Spinal cord (tissue), 10 donors: ENCODE measurements around the gene EIF4E1B. TPM values are rescaled to one million over a fixed set of nuclear protein-coding genes. Genes with fewer than 3 reads are reported as not detected.

Source experiments
- DNase-seq, 6 donors: peaks; one replicate each; pipeline versions ENCODE4 v3.0.0 to v3.0.0-alpha.2; 2013 to 2015; ENCODE audit warnings: low spot score in 6 of 6, low read depth in 4 of 6
- H3K27ac ChIP-seq: one replicate; pipeline ENCODE4 v1.5.1; 2013; ENCODE audit warnings: low read depth, low read length, control low read depth
- H3K27me3 ChIP-seq: one replicate; pipeline ENCODE4 v1.6.1; 2013; ENCODE audit warnings: low read length; ENCODE audit not compliant: control insufficient read depth, insufficient read depth
- H3K36me3 ChIP-seq: one replicate; pipeline ENCODE4 v1.6.1; 2013; ENCODE audit warnings: low read length; ENCODE audit not compliant: control insufficient read depth, insufficient read depth
- H3K4me1 ChIP-seq: one replicate; pipeline ENCODE4 v1.6.1; 2013; ENCODE audit warnings: low read length; ENCODE audit not compliant: control insufficient read depth, insufficient read depth
- H3K4me3 ChIP-seq: one replicate; pipeline ENCODE4 v1.5.1; 2013; ENCODE audit warnings: low read depth, low read length, control low read depth
- H3K9me3 ChIP-seq: one replicate; pipeline ENCODE4 v1.6.1; 2013; ENCODE audit warnings: low read length; ENCODE audit not compliant: control insufficient read depth, insufficient read depth
- WGBS: methylation state at CpG from one replicate; pipeline ENCODE4 v1.1.5; 2013; ENCODE audit warnings: missing lambda C conversion rate; ENCODE audit not compliant: insufficient coverage; 5-methylcytosine and 5-hydroxymethylcytosine counted together
- polyA plus RNA-seq, 2 donors: library from polyadenylated mRNA; unstranded; fragments of 120-200 nt; gene quantifications; one replicate each; pipeline ENCODE4 v1.2.1, GENCODE V29; 2013; ENCODE audit not compliant: insufficient read length in 2 of 2
- total RNA-seq, 2 donors: library from RNA; depleted of rRNA in 1 of 2; stranded (reverse); fragments of 120-200 nt in 1 of 2; fragments of >200 nt in 1 of 2; gene quantifications; one replicate each; pipeline versions ENCODE4 v1.2.3 to v1.2.4, GENCODE V29; 2013 to 2014
- donor health status: healthy.

Gene EIF4E1B
- total and polyA plus RNA-seq, 4 donors = 0.44 to 4.0 (median 1.6) TPM

DNA sequence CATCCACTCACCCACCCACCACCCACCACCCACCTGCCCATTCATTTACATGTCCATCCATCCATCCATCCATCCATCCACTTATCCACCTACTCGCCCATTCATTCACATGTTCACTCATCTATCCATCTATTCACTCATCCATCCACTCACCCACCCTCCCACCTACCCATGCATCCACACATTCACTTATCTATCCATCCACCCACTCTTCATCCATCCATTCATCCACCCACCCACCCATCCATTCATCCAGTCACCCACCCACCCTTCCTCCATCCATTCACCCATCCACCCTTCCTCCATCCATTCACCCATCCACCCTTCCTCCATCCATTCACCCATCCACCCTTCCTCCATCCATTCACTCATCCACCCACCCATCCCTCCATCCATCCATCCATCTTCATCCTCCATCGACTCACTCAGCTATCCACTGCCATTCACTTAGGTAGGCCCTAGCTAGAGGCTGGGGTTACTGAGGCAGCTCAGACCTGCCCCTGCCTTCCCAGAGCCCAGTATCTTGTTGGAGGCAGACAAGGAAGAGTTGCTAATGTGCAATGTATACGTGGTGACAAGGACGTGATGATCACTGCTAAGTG is 29.5 kb downstream of the EIF4E1B start:
- WGBS = 80% methylated on average over 3 of the region's 4 CpGs
- Histone ChIP-seq H3K27ac (no peak overlapping the region), H3K4me1 (peaks cover 16% of the 10 kb centered on the region), H3K9me3 (no peaks in the 10 kb centered on the region), H3K27me3 (peaks cover 2% of the 10 kb centered on the region), H3K36me3 (peaks cover 42% of the 10 kb centered on the region), H3K4me3 (no peak overlapping the region)
- DNase-seq = no peak

DNA sequence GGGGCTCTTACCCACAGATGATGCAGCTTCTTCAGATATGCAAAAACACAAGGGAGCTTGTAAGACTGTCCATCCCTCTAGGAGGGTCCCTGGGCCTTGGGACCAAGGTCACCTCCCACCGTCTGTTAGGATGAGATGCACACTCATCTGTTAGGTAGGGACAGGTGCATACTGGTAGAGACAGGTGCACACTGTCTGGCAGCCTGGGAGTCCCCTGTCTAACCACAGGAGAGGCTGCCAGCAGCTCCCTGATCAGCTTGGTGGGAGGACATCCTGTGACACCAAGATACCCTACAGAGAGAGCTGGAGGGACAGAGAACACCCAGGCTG is 30.0 kb downstream of the EIF4E1B start:
- Histone ChIP-seq H3K27ac (no peak overlapping the region), H3K9me3 (no peaks in the 10 kb centered on the region), H3K4me3 (no peak overlapping the region), H3K36me3 (peaks cover 37% of the 10 kb centered on the region), H3K27me3 (peaks cover 2% of the 10 kb centered on the region), H3K4me1 (peaks cover 16% of the 10 kb centered on the region)
- 29% methylated on average over 1 of the region's 1 CpG for WGBS
- no peak for DNase-seq

DNA sequence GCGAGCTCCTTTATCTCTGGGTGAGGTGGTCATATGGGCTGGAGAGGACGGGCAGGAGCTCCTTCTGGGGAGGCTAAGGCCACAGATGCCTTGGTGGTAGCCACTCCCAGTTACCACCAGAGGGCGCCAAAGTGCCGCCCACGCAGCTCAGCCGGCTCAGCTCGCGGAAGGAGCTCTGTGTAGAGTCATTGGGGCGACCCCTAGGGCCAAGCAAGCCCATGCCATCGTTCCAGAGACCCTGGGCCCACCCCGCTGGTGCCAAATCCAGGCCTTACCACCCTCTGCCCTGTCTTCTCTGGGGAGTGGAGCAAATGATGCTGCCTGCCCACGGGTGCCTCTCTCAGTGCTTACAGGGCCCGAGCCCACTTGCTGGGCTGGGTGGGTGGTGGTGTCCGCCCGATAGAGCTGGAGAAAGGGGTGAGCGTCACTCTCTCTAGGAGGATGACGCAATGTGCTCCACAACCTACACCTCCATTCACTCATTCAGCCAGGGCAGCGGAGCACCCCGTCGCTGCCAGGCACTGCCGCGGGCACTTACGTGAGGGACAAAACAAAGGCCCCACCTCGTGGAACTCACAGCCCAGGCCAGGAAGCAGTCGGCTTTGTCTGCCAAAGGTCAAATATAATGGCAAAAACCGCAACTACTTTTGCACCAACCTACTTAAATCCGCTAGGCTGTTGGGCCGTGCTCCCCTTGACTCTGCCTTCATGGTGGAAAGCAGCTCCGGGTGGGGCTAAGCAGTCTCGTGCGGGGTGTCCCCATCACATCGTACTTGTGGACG is 30.6 kb downstream of the EIF4E1B start:
- peaks cover 16% of the 10 kb centered on the region for H3K4me1 ChIP-seq
- H3K4me3 ChIP-seq = no peak overlapping the region
- 55% methylated on average over 26 of the region's 33 CpGs for WGBS
- H3K9me3 ChIP-seq = no peaks in the 10 kb centered on the region
- DNase-seq = peak in 5 of 6 donors; percentile 43 to 94 (median 72)
- peaks cover 2% of the 10 kb centered on the region for H3K27me3 ChIP-seq
- peaks cover 32% of the 10 kb centered on the region for H3K36me3 ChIP-seq
- H3K27ac ChIP-seq = no peak overlapping the region

DNA sequence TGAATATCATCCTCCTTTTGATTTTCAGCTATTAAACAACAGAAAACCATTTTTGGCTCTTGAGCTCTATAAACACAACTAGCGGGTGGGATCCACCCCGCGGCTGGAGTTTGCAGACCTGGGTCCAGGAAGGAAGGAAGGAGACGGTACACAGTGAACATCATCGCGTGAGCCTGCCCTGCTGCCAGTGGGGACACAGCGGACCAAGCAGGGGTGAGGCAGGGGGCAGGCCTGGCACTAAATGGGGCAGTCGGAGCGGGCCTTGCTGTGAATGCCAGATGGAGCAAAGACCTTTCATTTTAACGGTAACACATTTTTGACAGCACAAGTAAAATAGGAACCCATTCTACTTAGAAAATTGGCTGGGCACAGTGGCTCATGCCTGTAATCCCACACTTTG is 31.2 kb downstream of the EIF4E1B start:
- WGBS = 90% methylated on average over 7 of the region's 10 CpGs
- H3K4me3 ChIP-seq = no peak overlapping the region
- peaks cover 16% of the 10 kb centered on the region for H3K4me1 ChIP-seq
- DNase-seq = no peak
- peaks cover 2% of the 10 kb centered on the region for H3K27me3 ChIP-seq
- H3K36me3 ChIP-seq = peaks cover 25% of the 10 kb centered on the region
- H3K27ac ChIP-seq = no peak overlapping the region
- no peaks in the 10 kb centered on the region for H3K9me3 ChIP-seq

DNA sequence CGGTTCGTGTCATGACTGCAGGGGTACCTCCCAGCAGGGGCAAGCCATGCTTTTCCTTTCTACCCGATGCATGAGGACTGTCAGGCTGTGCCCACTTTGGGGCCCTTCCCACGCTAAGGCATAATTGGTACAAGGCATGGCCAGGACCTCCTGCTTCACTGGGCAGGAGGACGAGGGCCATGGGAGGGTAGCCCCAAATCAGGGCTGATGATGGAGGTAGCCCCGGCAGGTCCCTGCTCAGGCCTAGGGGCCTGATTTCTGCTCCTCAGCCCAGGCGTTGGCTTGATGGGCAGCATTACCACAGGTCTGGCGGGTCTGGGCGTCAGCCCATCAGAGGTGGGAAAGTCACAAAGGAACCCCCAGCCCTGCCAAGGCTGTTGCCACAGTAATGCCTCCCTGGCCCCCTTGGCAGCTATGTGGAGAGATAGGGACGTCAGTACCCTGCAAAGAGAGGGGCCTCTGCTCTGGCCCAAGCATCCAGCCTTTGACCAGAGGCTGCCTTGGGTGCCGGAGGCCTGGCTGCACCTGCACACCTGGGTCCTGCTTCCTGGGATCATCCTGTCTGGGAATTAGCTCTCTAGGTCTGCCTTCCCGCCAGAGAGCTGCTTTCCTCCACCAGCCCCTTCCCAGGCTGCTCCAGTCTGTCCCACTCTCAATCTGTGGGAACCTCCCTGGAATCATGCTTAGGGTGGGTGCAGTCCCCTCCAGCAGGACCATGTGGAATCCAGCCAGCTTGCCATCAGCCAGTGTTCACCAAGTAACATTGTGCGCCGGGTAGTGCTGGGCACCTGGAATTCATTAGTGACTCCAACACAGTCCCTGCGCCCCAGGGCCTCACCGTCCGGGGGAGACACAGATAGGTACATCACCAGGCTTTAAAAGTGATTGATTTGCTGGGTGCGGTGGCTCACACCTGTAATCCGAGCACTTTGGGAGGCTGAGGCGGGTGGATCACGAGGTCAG is 32.2 kb downstream of the EIF4E1B start:
- WGBS = 69% methylated on average over 18 of the region's 21 CpGs
- peaks cover 16% of the 10 kb centered on the region for H3K4me1 ChIP-seq
- peaks cover 2% of the 10 kb centered on the region for H3K27me3 ChIP-seq
- no peak for DNase-seq
- H3K4me3 ChIP-seq = no peak overlapping the region
- no peaks in the 10 kb centered on the region for H3K9me3 ChIP-seq
- peaks cover 16% of the 10 kb centered on the region for H3K36me3 ChIP-seq
- no peak overlapping the region for H3K27ac ChIP-seq

DNA sequence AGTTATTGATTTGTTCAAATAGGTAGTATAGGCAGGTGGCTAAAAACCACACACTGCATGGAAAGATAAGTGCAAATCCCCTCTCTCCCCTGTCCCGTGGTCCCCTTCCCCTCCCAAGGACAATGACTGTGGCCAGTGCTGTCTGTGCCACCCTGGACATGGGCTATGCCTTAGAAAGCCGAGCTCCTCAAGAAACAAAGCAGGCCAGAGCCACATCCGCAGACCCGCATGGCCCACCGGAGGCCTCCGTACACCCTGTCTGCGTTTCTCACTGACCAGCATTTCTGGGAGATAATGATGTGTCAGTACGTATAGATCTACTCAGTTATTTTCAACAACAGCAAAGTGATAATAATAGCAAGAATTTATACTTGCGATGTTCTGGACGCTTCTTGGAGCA is 33.1 kb downstream of the EIF4E1B start:
- 79% methylated on average over 7 of the region's 10 CpGs for WGBS
- H3K4me1 ChIP-seq = peaks cover 13% of the 10 kb centered on the region
- H3K36me3 ChIP-seq = peaks cover 9% of the 10 kb centered on the region
- H3K27ac ChIP-seq = no peak overlapping the region
- H3K4me3 ChIP-seq = no peak overlapping the region
- DNase-seq = no peak
- peaks cover 2% of the 10 kb centered on the region for H3K27me3 ChIP-seq
- no peaks in the 10 kb centered on the region for H3K9me3 ChIP-seq

DNA sequence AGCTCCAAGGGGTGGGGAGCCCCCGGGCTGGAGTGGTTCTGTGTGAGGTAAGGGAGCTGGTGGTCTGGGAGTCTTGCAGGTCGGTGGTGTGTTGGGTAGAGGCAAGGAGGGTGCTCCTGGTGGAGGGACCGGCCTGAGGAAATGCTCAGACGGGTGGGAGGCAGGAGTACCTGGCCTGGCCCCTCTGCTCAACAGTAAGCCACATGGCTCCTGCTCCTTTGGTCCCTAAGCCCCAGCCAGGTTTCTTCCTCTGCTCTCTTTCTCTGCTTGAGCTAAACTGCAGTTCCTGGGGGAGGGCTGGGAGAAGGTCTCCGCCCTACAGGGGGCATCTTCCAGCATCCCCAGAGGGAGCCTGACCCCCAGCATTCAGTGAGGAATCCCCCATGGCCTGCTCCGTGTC is 34.0 kb downstream of the EIF4E1B start:
- 35% methylated on average over 5 of the region's 6 CpGs for WGBS
- Histone ChIP-seq H3K27me3 (peaks cover 4% of the 10 kb centered on the region), H3K27ac (no peak overlapping the region)

DNA sequence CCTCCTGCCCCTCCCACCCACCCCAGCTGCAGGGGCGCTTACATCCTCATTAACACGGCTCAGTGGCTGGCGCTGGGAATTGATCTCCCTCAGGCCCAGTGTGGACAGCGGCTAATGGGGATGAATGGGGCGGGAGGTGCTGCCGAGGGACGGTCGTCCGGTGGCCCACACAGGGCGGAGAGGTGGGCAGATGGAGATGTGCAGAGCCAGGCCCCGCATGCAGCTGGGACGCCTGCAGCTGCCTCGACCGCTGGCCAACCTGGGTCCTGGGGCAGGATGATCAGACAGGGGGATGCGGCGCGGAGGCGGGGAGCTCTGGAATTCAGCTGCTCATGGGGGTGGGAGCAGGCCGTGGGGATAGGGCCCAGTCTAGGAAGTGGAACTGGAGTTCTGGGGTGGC is 34.4 kb downstream of the EIF4E1B start:
- peaks cover 4% of the 10 kb centered on the region for H3K27me3 ChIP-seq
- 25% methylated on average over 17 of the region's 19 CpGs for WGBS
- no peak for DNase-seq

More for the DNA sequence above, 34.0 kb downstream of the EIF4E1B start:
- Histone ChIP-seq H3K36me3 (no peaks in the 10 kb centered on the region), H3K9me3 (no peaks in the 10 kb centered on the region), H3K4me1 (peaks cover 13% of the 10 kb centered on the region), H3K4me3 (no peak overlapping the region)
- DNase-seq = no peak

DNA sequence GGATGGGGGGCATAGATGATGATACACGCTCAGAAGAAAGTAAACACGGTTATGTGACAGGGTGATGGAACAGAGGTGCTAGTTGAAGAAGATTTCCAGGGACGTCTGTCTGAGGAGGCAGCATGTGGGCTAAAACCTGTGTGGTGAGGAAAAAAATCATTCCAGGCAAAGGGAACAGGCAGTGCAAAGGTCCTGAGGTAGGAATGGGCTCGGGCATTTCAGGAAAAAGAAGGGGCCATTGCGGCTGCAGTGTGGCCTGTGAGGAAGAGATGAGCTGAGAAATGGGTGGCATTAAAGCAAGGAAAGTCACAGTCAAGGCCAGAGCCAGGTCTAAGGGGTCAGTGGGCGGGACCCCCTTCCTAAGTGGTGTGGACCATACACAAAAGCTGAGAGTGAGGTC is 35.0 kb downstream of the EIF4E1B start:
- peaks cover 19% of the 10 kb centered on the region for H3K4me1 ChIP-seq
- 90% methylated on average over 6 of the region's 6 CpGs for WGBS
- no peak overlapping the region for H3K4me3 ChIP-seq
- peaks cover 6% of the 10 kb centered on the region for H3K27me3 ChIP-seq
- no peak overlapping the region for H3K27ac ChIP-seq
- no peaks in the 10 kb centered on the region for H3K9me3 ChIP-seq
- no peak for DNase-seq
- H3K36me3 ChIP-seq = no peaks in the 10 kb centered on the region

More for the DNA sequence above, 34.4 kb downstream of the EIF4E1B start:
- Histone ChIP-seq H3K36me3 (no peaks in the 10 kb centered on the region), H3K4me1 (peaks cover 15% of the 10 kb centered on the region), H3K4me3 (no peak overlapping the region), H3K27ac (no peak overlapping the region), H3K9me3 (no peaks in the 10 kb centered on the region)
